ENCODE measurements around the gene FLNC. TPM values are rescaled to one million over a fixed set of nuclear protein-coding genes. Genes with fewer than 3 reads are reported as not detected.

The FLNC gene
- total and polyA plus RNA-seq, 9 donors = 339 to 779 (median 470) TPM

GRCh38 chr7:128878226-128879105 is 48.3 kb downstream of the FLNC start:
- WGBS (ENCODE audit: insufficient coverage) = 73% methylated on average over 9 of the region's 14 CpGs
- no peak for DNase-seq

GRCh38 chr7:128879461-128879938 is 49.3 kb downstream of the FLNC start:
- H3K27me3 ChIP-seq (ENCODE audit: control insufficient read depth, insufficient read depth, low read length) = no peaks in the 10 kb centered on the region
- DNase-seq = no peak
- no peaks in the 10 kb centered on the region for H3K36me3 ChIP-seq (ENCODE audit: control insufficient read depth, insufficient read depth, low read length)
- WGBS (ENCODE audit: insufficient coverage) = 87% methylated on average over 7 of the region's 19 CpGs
- H3K9me3 ChIP-seq (replicated peaks; ENCODE audit: control insufficient read depth, low read depth, low read length) = no peaks in the 10 kb centered on the region
- H3K4me3 ChIP-seq (ENCODE audit: low read length) = no peak overlapping the region
- no peak overlapping the region for H3K27ac ChIP-seq (ENCODE audit: low read length)
- H3K4me1 ChIP-seq (ENCODE audit: control insufficient read depth, insufficient read depth, low read length) = peaks cover 20% of the 10 kb centered on the region

More at GRCh38 chr7:128878226-128879105, 48.3 kb downstream of the FLNC start:
- peaks cover 21% of the 10 kb centered on the region for H3K4me1 ChIP-seq (ENCODE audit: control insufficient read depth, insufficient read depth, low read length)
- H3K27ac ChIP-seq (ENCODE audit: low read length) = no peak overlapping the region
- no peaks in the 10 kb centered on the region for H3K27me3 ChIP-seq (ENCODE audit: control insufficient read depth, insufficient read depth, low read length)
- H3K36me3 ChIP-seq (ENCODE audit: control insufficient read depth, insufficient read depth, low read length) = no peaks in the 10 kb centered on the region
- H3K4me3 ChIP-seq (ENCODE audit: low read length) = no peak overlapping the region
- no peaks in the 10 kb centered on the region for H3K9me3 ChIP-seq (replicated peaks; ENCODE audit: control insufficient read depth, low read depth, low read length)

- H3K36me3 ChIP-seq (ENCODE audit: control insufficient read depth, insufficient read depth, low read length) = no peaks in the 10 kb centered on the region
- WGBS (ENCODE audit: insufficient coverage) = 40% methylated on average over 27 of the region's 31 CpGs
- H3K9me3 ChIP-seq (replicated peaks; ENCODE audit: control insufficient read depth, low read depth, low read length) = no peaks in the 10 kb centered on the region
- H3K4me3 ChIP-seq (ENCODE audit: low read length) = no peak overlapping the region
- peaks cover 20% of the 10 kb centered on the region for H3K4me1 ChIP-seq (ENCODE audit: control insufficient read depth, insufficient read depth, low read length)
- no peak overlapping the region for H3K27ac ChIP-seq (ENCODE audit: low read length)
- peak; percentile 74 for DNase-seq
- H3K27me3 ChIP-seq (ENCODE audit: control insufficient read depth, insufficient read depth, low read length) = no peaks in the 10 kb centered on the region
Observed at GRCh38 chr7:128879939-128880746, 49.9 kb downstream of the FLNC start.

GRCh38 chr7:128880791-128881457 is 50.7 kb downstream of the FLNC start:
- Histone ChIP-seq H3K4me1 (ENCODE audit: control insufficient read depth, insufficient read depth, low read length) (peaks cover 20% of the 10 kb centered on the region), H3K27me3 (ENCODE audit: control insufficient read depth, insufficient read depth, low read length) (no peaks in the 10 kb centered on the region), H3K36me3 (ENCODE audit: control insufficient read depth, insufficient read depth, low read length) (no peaks in the 10 kb centered on the region), H3K4me3 (ENCODE audit: low read length) (no peak overlapping the region), H3K9me3 (replicated peaks; ENCODE audit: control insufficient read depth, low read depth, low read length) (no peaks in the 10 kb centered on the region), H3K27ac (ENCODE audit: low read length) (no peak overlapping the region)
- no peak for DNase-seq
- 75% methylated on average over 4 of the region's 11 CpGs for WGBS (ENCODE audit: insufficient coverage)

GRCh38 chr7:128881458-128882125 is 51.4 kb downstream of the FLNC start:
- H3K4me3 ChIP-seq (ENCODE audit: low read length) = no peak overlapping the region
- peaks cover 20% of the 10 kb centered on the region for H3K4me1 ChIP-seq (ENCODE audit: control insufficient read depth, insufficient read depth, low read length)
- no peaks in the 10 kb centered on the region for H3K36me3 ChIP-seq (ENCODE audit: control insufficient read depth, insufficient read depth, low read length)
- no peak for DNase-seq
- no peaks in the 10 kb centered on the region for H3K27me3 ChIP-seq (ENCODE audit: control insufficient read depth, insufficient read depth, low read length)
- 68% methylated on average over 5 of the region's 10 CpGs for WGBS (ENCODE audit: insufficient coverage)
- no peak overlapping the region for H3K27ac ChIP-seq (ENCODE audit: low read length)
- no peaks in the 10 kb centered on the region for H3K9me3 ChIP-seq (replicated peaks; ENCODE audit: control insufficient read depth, low read depth, low read length)

GRCh38 chr7:128882134-128882533 is 51.9 kb downstream of the FLNC start:
- Histone ChIP-seq H3K4me1 (ENCODE audit: control insufficient read depth, insufficient read depth, low read length) (peaks cover 20% of the 10 kb centered on the region), H3K27me3 (ENCODE audit: control insufficient read depth, insufficient read depth, low read length) (peaks cover under 1% of the 10 kb centered on the region), H3K4me3 (ENCODE audit: low read length) (no peak overlapping the region), H3K36me3 (ENCODE audit: control insufficient read depth, insufficient read depth, low read length) (no peaks in the 10 kb centered on the region), H3K9me3 (replicated peaks; ENCODE audit: control insufficient read depth, low read depth, low read length) (no peaks in the 10 kb centered on the region), H3K27ac (ENCODE audit: low read length) (no peak overlapping the region)
- DNase-seq = no peak
- WGBS (ENCODE audit: insufficient coverage) = 89% methylated on average over 4 of the region's 8 CpGs

GRCh38 chr7:128883622-128884448 is 53.6 kb downstream of the FLNC start:
- peaks cover 20% of the 10 kb centered on the region for H3K4me1 ChIP-seq (ENCODE audit: control insufficient read depth, insufficient read depth, low read length)
- peak; percentile 75 for DNase-seq
- WGBS (ENCODE audit: insufficient coverage) = 37% methylated on average over 16 of the region's 19 CpGs
- no peak overlapping the region for H3K4me3 ChIP-seq (ENCODE audit: low read length)
- H3K27ac ChIP-seq (ENCODE audit: low read length) = no peak overlapping the region
- no peaks in the 10 kb centered on the region for H3K36me3 ChIP-seq (ENCODE audit: control insufficient read depth, insufficient read depth, low read length)
- peaks cover 7% of the 10 kb centered on the region for H3K27me3 ChIP-seq (ENCODE audit: control insufficient read depth, insufficient read depth, low read length)
- no peaks in the 10 kb centered on the region for H3K9me3 ChIP-seq (replicated peaks; ENCODE audit: control insufficient read depth, low read depth, low read length)

- DNase-seq = no peak
Observed at GRCh38 chr7:128884561-128885369, 54.6 kb downstream of the FLNC start.

More at GRCh38 chr7:128884561-128885369, 54.6 kb downstream of the FLNC start:
- H3K4me1 ChIP-seq (ENCODE audit: control insufficient read depth, insufficient read depth, low read length) = peaks cover 17% of the 10 kb centered on the region
- H3K9me3 ChIP-seq (replicated peaks; ENCODE audit: control insufficient read depth, low read depth, low read length) = no peaks in the 10 kb centered on the region
- H3K4me3 ChIP-seq (ENCODE audit: low read length) = no peak overlapping the region
- H3K27me3 ChIP-seq (ENCODE audit: control insufficient read depth, insufficient read depth, low read length) = peaks cover 12% of the 10 kb centered on the region
- no peaks in the 10 kb centered on the region for H3K36me3 ChIP-seq (ENCODE audit: control insufficient read depth, insufficient read depth, low read length)
- 74% methylated on average over 21 of the region's 26 CpGs for WGBS (ENCODE audit: insufficient coverage)
- H3K27ac ChIP-seq (ENCODE audit: low read length) = no peak overlapping the region
